Psoas muscle (tissue), 8 donors: ENCODE results near the gene OR52L1. TPM values are rescaled to one million over a fixed set of nuclear protein-coding genes. Genes with fewer than 3 reads are reported as not detected.

Source experiments
- ATAC-seq, 4 donors: fragments of 200-7000 bp; cut with Tn5 transposase; one replicate each; pipeline ENCODE4 v1.9.1; 2020; ENCODE audit warnings: moderate library complexity in 3 of 4, mild to moderate bottlenecking in 2 of 4
- DNase-seq, 2 donors: peaks; one replicate each; pipeline ENCODE4 v3.0.0-alpha.2; 2020
- H3K27ac ChIP-seq: fragments of 200-600 bp; one replicate; pipeline ENCODE4 v1.8.0; 2022
- H3K27me3 ChIP-seq, 3 donors: fragments of 200-600 bp in 1 of 3; one replicate each; pipeline versions ENCODE4 v1.6.1 to v1.8.0; 2013 to 2022; ENCODE audit warnings: low read length in 2 of 3, mild to moderate bottlenecking in 2 of 3, moderate library complexity in 1 of 3; ENCODE audit not compliant: insufficient read depth in 3 of 3
- H3K36me3 ChIP-seq, 2 donors: fragments of 200-600 bp in 1 of 2; one replicate each; pipeline versions ENCODE4 v1.6.1 to v1.8.0; 2013 to 2022; ENCODE audit warnings: low read depth in 1 of 2, mild to moderate bottlenecking in 1 of 2, moderate library complexity in 1 of 2; ENCODE audit not compliant: insufficient read depth in 1 of 2
- H3K4me1 ChIP-seq: fragments of 200-600 bp; one replicate; pipeline ENCODE4 v1.8.0; 2022
- H3K4me3 ChIP-seq: fragments of 200-600 bp; one replicate; pipeline ENCODE4 v1.8.0; 2022; ENCODE audit warnings: mild to moderate bottlenecking
- H3K9me3 ChIP-seq: fragments of 200-600 bp; one replicate; pipeline ENCODE4 v1.8.0; 2022
- WGBS, 3 donors: extraction: QIAGEN DNeasy Blood & Tissue Kit; methylation state at CpG; one replicate each; pipeline versions ENCODE4 v1.1.6 to v1.1.7; 2013; 5-methylcytosine and 5-hydroxymethylcytosine counted together
- intact Hi-C, 2 donors: fragments of 100-400 bp; cut with DNase I; formaldehyde crosslinking; loops; one replicate each; pipeline versions ENCODE4 v1.11.0 to v1.14.2; 2022
- long read RNA-seq, 2 donors: library from polyadenylated mRNA; unstranded; transcript quantifications; one replicate each; pipeline ENCODE4 v2.0.0, GENCODE V29; 2021
- polyA plus RNA-seq, 3 donors: library from polyadenylated mRNA; stranded (reverse); fragments of 200-250 nt; gene quantifications; one replicate each; pipeline ENCODE4 v1.2.3, GENCODE V29; 2013
- total RNA-seq, 4 donors: library from RNA; stranded (reverse); fragmentation: NEBNext Ultra II Directional in 2 of 4; extraction: Animal tissue kit (Norgen Biotek cat#: 25700) in 2 of 4; gene quantifications; one replicate each; pipeline versions ENCODE4 v1.2.1 to v1.2.4, GENCODE V29; 2021 to 2023
- TF ChIP-seq, protein P1 (sequence below): fragments of 200-600 bp; IDR thresholded peaks from one replicate; pipeline ENCODE4 v1.8.0; 2022; ENCODE audit warnings: antibody characterized with exemption
- donor health status: healthy with polysubstance abuse.
- donor health status: DM: no; HTN: no; CAD: no; lungs with moderate emphysema.
- donor health status: Bipolar disorder and iron deficiency.
- donor health status: healthy.
- donor health status: DM: yes; HTN: yes; CAD: no.
- donor health status: DM: no; HTN: no; CAD: no.
- donor health status: DM: no; HTN: no; CAD: no.
- donor health status: DM: yes; HTN: yes; CAD: no.

OR52L1 gene
- total RNA-seq (not detected), polyA plus RNA-seq (not detected)
- long read RNA-seq, donor 1 = 0 reads
- long read RNA-seq, donor 2 = 0 reads

- ATAC-seq = no peak
- Histone ChIP-seq H3K9me3 (no peaks in the 10 kb centered on the region), H3K4me1 (no peaks in the 10 kb centered on the region), H3K27me3 (no peaks in the 10 kb centered on the region), H3K4me3 (no peak within 1 kb of the TSS), H3K27ac (no peak within 1 kb of the TSS), H3K36me3 (no peaks in the 10 kb centered on the region)
- no peak for DNase-seq
- intact Hi-C loops = no loop called here
- TF ChIP-seq, protein P1, sequence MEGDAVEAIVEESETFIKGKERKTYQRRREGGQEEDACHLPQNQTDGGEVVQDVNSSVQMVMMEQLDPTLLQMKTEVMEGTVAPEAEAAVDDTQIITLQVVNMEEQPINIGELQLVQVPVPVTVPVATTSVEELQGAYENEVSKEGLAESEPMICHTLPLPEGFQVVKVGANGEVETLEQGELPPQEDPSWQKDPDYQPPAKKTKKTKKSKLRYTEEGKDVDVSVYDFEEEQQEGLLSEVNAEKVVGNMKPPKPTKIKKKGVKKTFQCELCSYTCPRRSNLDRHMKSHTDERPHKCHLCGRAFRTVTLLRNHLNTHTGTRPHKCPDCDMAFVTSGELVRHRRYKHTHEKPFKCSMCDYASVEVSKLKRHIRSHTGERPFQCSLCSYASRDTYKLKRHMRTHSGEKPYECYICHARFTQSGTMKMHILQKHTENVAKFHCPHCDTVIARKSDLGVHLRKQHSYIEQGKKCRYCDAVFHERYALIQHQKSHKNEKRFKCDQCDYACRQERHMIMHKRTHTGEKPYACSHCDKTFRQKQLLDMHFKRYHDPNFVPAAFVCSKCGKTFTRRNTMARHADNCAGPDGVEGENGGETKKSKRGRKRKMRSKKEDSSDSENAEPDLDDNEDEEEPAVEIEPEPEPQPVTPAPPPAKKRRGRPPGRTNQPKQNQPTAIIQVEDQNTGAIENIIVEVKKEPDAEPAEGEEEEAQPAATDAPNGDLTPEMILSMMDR = no peak
- 47 to 66% (median 48%) methylated on average over 1 of the region's 1 CpG for WGBS, 3 donors
Measured at GRCh38 chr11:5986885-5987284, at the start of gene OR52L1. Gene OR52L1 (minus strand): TSS chr11:5986985. CDS start chr11:5986930, 55 bp downstream.

DNA sequence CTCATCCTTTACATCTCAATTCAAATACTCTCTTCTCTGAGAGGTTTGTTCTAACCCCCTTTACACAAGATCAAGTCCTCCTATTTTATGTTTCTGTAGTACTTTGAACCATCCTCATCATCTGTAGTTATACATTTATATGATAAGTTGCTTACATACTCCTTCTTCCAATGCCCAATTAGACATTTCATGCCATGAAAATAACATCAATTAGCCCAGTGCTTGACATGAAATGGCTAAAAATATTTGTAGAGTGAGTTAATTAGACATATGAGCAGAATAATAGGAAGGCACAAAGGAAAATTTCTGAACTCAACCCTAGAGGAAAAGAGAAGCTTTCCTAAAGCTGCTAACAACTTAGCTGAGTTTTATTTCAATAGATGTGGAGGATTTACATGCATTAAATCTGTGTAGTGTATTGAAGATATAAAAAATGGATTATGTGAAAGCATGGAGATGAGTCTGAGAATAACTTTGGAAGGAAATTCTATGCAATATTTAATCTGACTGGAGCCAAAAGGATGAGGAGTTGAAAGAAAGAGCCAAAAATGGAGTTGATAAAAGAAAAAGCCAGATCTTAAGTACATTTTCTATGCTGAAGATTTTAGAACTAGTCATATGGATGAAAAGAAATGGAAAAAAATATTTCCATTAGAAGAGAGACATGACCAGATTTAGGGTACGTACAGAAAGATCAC, 44.1 kb upstream of the OR52L1 start, which contains the start of gene OR56A1:
Gene OR56A1, minus strand, starts transcription at position 51 of the 698 bp plus-strand sequence. CDS start 3,066 bp downstream, outside the sequence.
- no peak within 1 kb of the TSS for H3K4me3 ChIP-seq
- TF ChIP-seq, protein P1 = no peak
- no peaks in the 10 kb centered on the region for H3K9me3 ChIP-seq
- H3K4me1 ChIP-seq = no peaks in the 10 kb centered on the region
- WGBS, 3 donors = 83 to 97% (median 84%) methylated on average over 1 of the region's 1 CpG
- DNase-seq (no peak), ATAC-seq (no peak)
- no peaks in the 10 kb centered on the region for H3K36me3 ChIP-seq
- H3K27me3 ChIP-seq = peaks cover 0 to 20% (median 0%) of the 10 kb centered on the region in 3 donors
- intact Hi-C loops = no loop called here
- H3K27ac ChIP-seq = no peak within 1 kb of the TSS

GRCh38 chr11:6027501-6027900, 40.7 kb upstream of the OR52L1 start:
- Histone ChIP-seq H3K27ac (no peak overlapping the region), H3K27me3 (peaks cover 0 to 13% (median 0%) of the 10 kb centered on the region in 3 donors), H3K36me3 (no peaks in the 10 kb centered on the region), H3K4me3 (no peak overlapping the region), H3K9me3 (no peaks in the 10 kb centered on the region), H3K4me1 (no peaks in the 10 kb centered on the region)
- 68 to 82% (median 77%) methylated on average over 1 of the region's 1 CpG for WGBS, 3 donors
- ATAC-seq = no peak
- no peak for DNase-seq
- TF ChIP-seq, protein P1 = no peak
- intact Hi-C loops = no loop called here

DNA sequence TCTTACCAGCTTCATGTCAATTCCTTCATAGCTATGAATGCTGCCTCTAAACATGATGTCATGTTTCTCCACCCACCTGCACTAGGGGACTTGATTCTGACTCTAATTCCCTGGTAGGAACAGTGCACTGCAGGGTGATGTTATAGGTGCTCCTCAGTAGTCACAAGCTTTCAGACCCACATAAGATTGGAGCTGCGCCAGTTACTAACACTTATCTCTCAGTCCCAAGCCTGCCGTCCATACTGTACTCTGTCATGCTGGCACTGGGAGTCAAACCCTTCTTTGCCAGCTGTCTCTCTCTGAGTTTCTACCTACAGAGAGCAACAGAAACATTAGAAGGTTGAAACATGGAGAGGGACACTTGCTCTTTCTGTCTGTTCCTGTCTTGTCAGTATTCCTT, 38.3 kb upstream of the OR52L1 start:
- TF ChIP-seq, protein P1 = no peak
- intact Hi-C loops = loop anchor here in 1 of 2 donors (2.0 kb wide), 1 partner anchor 290 kb away; no protein-coding TSS in a partner anchor
- DNase-seq = no peak

More for the DNA sequence above, 38.3 kb upstream of the OR52L1 start:
- WGBS, 3 donors = 68 to 78% (median 73%) methylated on average over 2 of the region's 2 CpGs
- Histone ChIP-seq H3K9me3 (no peaks in the 10 kb centered on the region), H3K36me3 (no peaks in the 10 kb centered on the region), H3K27me3 (peaks cover 0 to 4% (median 0%) of the 10 kb centered on the region in 3 donors), H3K4me1 (no peaks in the 10 kb centered on the region), H3K27ac (no peak overlapping the region), H3K4me3 (no peak overlapping the region)
- ATAC-seq = no peak
